ENCODE measurements around the gene TRIP6.

TRIP6 gene

GRCh38 chr7:100885440-100886141 is 18.4 kb downstream of the TRIP6 start:
- Histone ChIP-seq H3K4me3 (no peak overlapping the region), H3K9me3 (no peaks in the 10 kb centered on the region), H3K36me3 (replicated peaks) (peaks cover 83% of the 10 kb centered on the region), H3K27me3 (ENCODE audit: low read depth) (no peaks in the 10 kb centered on the region), H3K4me1 (peaks cover 14% of the 10 kb centered on the region)
- in situ Hi-C loops (cut with MboI; ENCODE audit: low sequenced_read_pairs) = no loop called here
- no peak for DNase-seq (ENCODE audit: low spot score in 2 of 2)

- Histone ChIP-seq H3K4me1 (peaks cover 15% of the 10 kb centered on the region), H3K9me3 (no peaks in the 10 kb centered on the region), H3K4me3 (no peak overlapping the region), H3K27me3 (ENCODE audit: low read depth) (no peaks in the 10 kb centered on the region), H3K36me3 (replicated peaks) (peaks cover 77% of the 10 kb centered on the region)
- in situ Hi-C loops (cut with MboI; ENCODE audit: low sequenced_read_pairs) = no loop called here
- no peak for DNase-seq (ENCODE audit: low spot score in 2 of 2)
These were observed 19.2 kb downstream of the TRIP6 start for GRCh38 chr7:100886142-100886935.

- Histone ChIP-seq H3K27me3 (ENCODE audit: low read depth) (no peaks in the 10 kb centered on the region), H3K9me3 (no peaks in the 10 kb centered on the region), H3K36me3 (replicated peaks) (peaks cover 70% of the 10 kb centered on the region), H3K4me3 (no peak overlapping the region), H3K4me1 (peaks cover 15% of the 10 kb centered on the region)
- in situ Hi-C loops (cut with MboI; ENCODE audit: low sequenced_read_pairs) = no loop called here
- DNase-seq (ENCODE audit: low spot score in 2 of 2) = no peak
These were observed 19.8 kb downstream of the TRIP6 start for GRCh38 chr7:100886936-100887515.

GRCh38 chr7:100887516-100888290 is 20.5 kb downstream of the TRIP6 start:
- in situ Hi-C loops (cut with MboI; ENCODE audit: low sequenced_read_pairs) = no loop called here
- no peak for DNase-seq (ENCODE audit: low spot score in 2 of 2)
- H3K4me1 ChIP-seq = peaks cover 15% of the 10 kb centered on the region
- H3K36me3 ChIP-seq (replicated peaks) = peaks cover 65% of the 10 kb centered on the region
- no peak overlapping the region; the same call in 1 of the 2 replicates for H3K4me3 ChIP-seq
- no peaks in the 10 kb centered on the region for H3K9me3 ChIP-seq
- no peaks in the 10 kb centered on the region for H3K27me3 ChIP-seq (ENCODE audit: low read depth)

- no peaks in the 10 kb centered on the region for H3K9me3 ChIP-seq
- in situ Hi-C loops (cut with MboI; ENCODE audit: low sequenced_read_pairs) = no loop called here
- H3K4me3 ChIP-seq = peak overlapping the region; percentile 59
- H3K27me3 ChIP-seq (ENCODE audit: low read depth) = no peaks in the 10 kb centered on the region
- peaks cover 15% of the 10 kb centered on the region for H3K4me1 ChIP-seq
- peaks cover 58% of the 10 kb centered on the region for H3K36me3 ChIP-seq (replicated peaks)
- no peak for DNase-seq (ENCODE audit: low spot score in 2 of 2)
These were observed 21.3 kb downstream of the TRIP6 start for GRCh38 chr7:100888291-100888987.

- H3K36me3 ChIP-seq (replicated peaks) = peaks cover 51% of the 10 kb centered on the region
- no peaks in the 10 kb centered on the region for H3K27me3 ChIP-seq (ENCODE audit: low read depth)
- DNase-seq (ENCODE audit: low spot score in 2 of 2) = no peak
- H3K9me3 ChIP-seq = no peaks in the 10 kb centered on the region
- H3K4me3 ChIP-seq = peak within 1 kb of the TSS; percentile 59
- H3K4me1 ChIP-seq = peaks cover 15% of the 10 kb centered on the region
- in situ Hi-C loops (cut with MboI; ENCODE audit: low sequenced_read_pairs) = no loop called here
These were observed 22.0 kb downstream of the TRIP6 start, which contains the start of gene UFSP1 for GRCh38 chr7:100888988-100889750. TSS of gene UFSP1 (minus strand) at chr7:100889715. CDS start at chr7:100889271, 444 bp downstream.

GRCh38 chr7:100890653-100891567 is 23.7 kb downstream of the TRIP6 start:
- H3K4me3 ChIP-seq = peak overlapping the region; percentile 59

GRCh38 chr7:100891568-100892247 is 24.5 kb downstream of the TRIP6 start:
- Histone ChIP-seq H3K36me3 (replicated peaks) (peaks cover 26% of the 10 kb centered on the region), H3K4me3 (no peak overlapping the region), H3K9me3 (no peaks in the 10 kb centered on the region), H3K27me3 (ENCODE audit: low read depth) (peaks cover 4% of the 10 kb centered on the region; the same call in 1 of the 2 replicates), H3K4me1 (peaks cover 19% of the 10 kb centered on the region)
- no peak for DNase-seq (ENCODE audit: low spot score in 2 of 2)
- in situ Hi-C loops (cut with MboI; ENCODE audit: low sequenced_read_pairs) = loop anchor here (5.0 to 10.0 kb wide), 2 partner anchors 171 to 403 kb away; no protein-coding TSS in a partner anchor

More at GRCh38 chr7:100890653-100891567, 23.7 kb downstream of the TRIP6 start:
- in situ Hi-C loops (cut with MboI; ENCODE audit: low sequenced_read_pairs) = loop anchor here (5.0 to 10.0 kb wide), 2 partner anchors 171 to 404 kb away; no protein-coding TSS in a partner anchor
- H3K4me1 ChIP-seq = peaks cover 15% of the 10 kb centered on the region
- peaks cover 34% of the 10 kb centered on the region for H3K36me3 ChIP-seq (replicated peaks)
- DNase-seq (ENCODE audit: low spot score in 2 of 2) = no peak
- H3K9me3 ChIP-seq = no peaks in the 10 kb centered on the region
- no peaks in the 10 kb centered on the region for H3K27me3 ChIP-seq (ENCODE audit: low read depth)

GRCh38 chr7:100892364-100893317 is 25.5 kb downstream of the TRIP6 start:
- peaks cover 19% of the 10 kb centered on the region for H3K4me1 ChIP-seq
- H3K36me3 ChIP-seq (replicated peaks) = peaks cover 16% of the 10 kb centered on the region
- no peak overlapping the region for H3K4me3 ChIP-seq
- DNase-seq (ENCODE audit: low spot score in 2 of 2) = no peak
- H3K9me3 ChIP-seq = no peaks in the 10 kb centered on the region
- H3K27me3 ChIP-seq (ENCODE audit: low read depth) = peaks cover 4% of the 10 kb centered on the region; the same call in 1 of the 2 replicates
- in situ Hi-C loops (cut with MboI; ENCODE audit: low sequenced_read_pairs) = loop anchor here (5.0 to 10.0 kb wide), 2 partner anchors 170 to 402 kb away; no protein-coding TSS in a partner anchor

GRCh38 chr7:100893318-100893895 is 26.2 kb downstream of the TRIP6 start:
- Histone ChIP-seq H3K4me3 (no peak overlapping the region), H3K4me1 (peaks cover 16% of the 10 kb centered on the region), H3K36me3 (replicated peaks) (peaks cover 9% of the 10 kb centered on the region), H3K9me3 (no peaks in the 10 kb centered on the region), H3K27me3 (ENCODE audit: low read depth) (peaks cover 4% of the 10 kb centered on the region; the same call in 1 of the 2 replicates)
- in situ Hi-C loops (cut with MboI; ENCODE audit: low sequenced_read_pairs) = loop anchor here (5.0 to 10.0 kb wide), 2 partner anchors 169 to 401 kb away; no protein-coding TSS in a partner anchor
- no peak for DNase-seq (ENCODE audit: low spot score in 2 of 2)
